K562 treated with DMSO at 1 percent for 48 hours (cell line): ENCODE measurements around the gene EPO. TPM values are rescaled to one million over a fixed set of nuclear protein-coding genes. Genes with fewer than 3 reads are reported as not detected.

Experiments
- total RNA-seq: library from RNA; unstranded; fragments of 300-600 nt; gene quantifications from 2 replicates; pipeline ENCODE4 v1.2.3, GENCODE V29; 2022; ENCODE audit warnings: low replicate concordance; ENCODE audit errors: extremely low read depth

Gene EPO
- total RNA-seq = not detected in 2 replicates

GRCh38 chr7:100720279-100720670 lies at the start of gene EPO:
EPO (plus strand) TSS chr7:100720468; CDS start chr7:100720981, 513 bp downstream.

DNA sequence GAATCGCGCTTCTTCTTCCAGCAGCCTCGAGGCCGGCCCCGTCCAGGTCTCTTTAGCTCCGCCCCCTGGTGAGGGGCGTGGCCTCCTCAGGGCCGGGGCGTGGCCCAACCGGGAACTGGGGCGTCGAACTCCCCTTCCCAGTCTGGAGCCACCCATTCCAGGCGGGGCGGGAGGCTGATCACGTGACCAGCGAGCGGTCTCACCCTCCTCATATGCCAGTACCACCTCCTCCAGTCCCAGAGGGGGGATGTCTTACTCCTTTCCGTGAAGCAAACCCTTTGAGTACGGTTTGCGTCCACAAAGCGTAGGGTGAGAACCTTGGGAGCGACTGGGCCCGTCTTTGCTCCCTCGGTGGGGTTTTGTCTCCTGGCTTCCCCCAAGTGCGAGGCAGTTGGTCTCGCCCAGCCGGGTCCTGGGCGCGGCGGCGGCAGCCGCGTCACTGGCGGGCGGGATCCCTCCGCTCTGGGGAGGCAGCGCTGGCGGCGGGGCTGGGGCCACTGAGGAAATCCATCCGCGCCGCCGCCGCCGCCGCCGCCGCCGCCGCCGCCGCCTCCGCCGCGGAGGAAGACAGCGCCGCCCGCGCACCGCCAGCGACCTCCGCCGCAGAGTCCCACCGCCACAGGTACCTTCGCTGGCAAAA lies 46.8 kb upstream of the EPO start, which contains the start of gene GNB2:
TSS of gene GNB2 (plus strand) at position 439 of the 640 bp plus-strand sequence. CDS start 2,526 bp downstream, outside the sequence.

GRCh38 chr7:100694098-100694745 lies 26.0 kb upstream of the EPO start, which contains the start of gene GIGYF1:
GIGYF1 (minus strand) TSS chr7:100694250; CDS start chr7:100688238, 6,012 bp downstream.

DNA sequence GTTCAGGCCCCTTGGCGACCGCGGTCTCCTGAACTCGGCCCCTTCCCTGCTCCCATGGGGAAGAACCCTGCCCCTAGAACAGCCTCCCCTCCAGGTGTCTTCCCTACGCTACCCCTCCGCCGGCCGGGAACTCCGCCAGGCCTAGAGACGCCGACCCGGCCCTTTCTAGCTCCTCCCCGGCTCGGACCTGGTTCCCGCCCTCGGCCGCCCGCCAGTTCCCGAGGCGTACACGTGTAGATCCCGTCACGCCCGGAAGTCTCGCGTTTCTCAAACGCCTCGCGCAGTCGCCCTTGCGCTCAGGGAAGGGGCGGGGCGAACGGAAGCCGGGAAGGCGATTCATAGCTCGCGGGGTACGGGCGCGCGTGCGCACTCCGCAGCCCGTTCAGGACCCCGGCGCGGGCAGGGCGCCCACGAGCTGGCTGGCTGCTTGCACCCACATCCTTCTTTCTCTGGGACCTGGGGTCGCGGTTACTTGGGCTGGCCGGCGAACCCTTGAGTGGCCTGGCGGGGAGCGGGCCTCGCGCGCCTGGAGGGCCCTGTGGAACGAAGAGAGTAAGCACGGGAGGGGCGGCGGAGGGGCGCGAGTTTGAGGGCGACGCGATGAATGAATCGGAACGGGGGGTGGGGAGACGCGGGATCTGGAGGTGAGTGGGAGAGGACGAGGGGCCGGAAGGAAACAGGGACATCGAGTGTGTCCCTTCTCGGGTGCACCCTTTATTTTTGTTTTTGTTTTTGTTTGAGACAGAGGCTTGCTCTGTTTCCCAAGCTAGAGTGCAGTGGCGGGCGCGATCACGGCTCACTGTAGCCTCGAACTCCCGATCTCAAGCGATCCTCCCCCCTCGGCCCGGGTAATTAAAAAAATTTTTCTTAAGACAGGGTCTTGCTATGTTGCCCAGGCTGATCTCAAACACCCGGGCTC lies 14.3 kb upstream of the EPO start, which contains the start of gene POP7:
TSS of gene POP7 (plus strand) at position 369 of the 919 bp plus-strand sequence. CDS start 710 bp downstream, outside the sequence.

Other genes starting within 250 kb of the EPO start
- 576 TPM in 1 of 2 replicates, not detected in the other for gene TSC22D4, start 241.3 kb upstream of the EPO start, total RNA-seq
- gene NYAP1, start 236.5 kb upstream of the EPO start, total RNA-seq = not detected in 2 replicates
- gene AGFG2, start 181.3 kb upstream of the EPO start, total RNA-seq = not detected in 2 replicates
- gene SAP25, start 146.6 kb upstream of the EPO start, total RNA-seq = not detected in 2 replicates
- not detected in 2 replicates for gene LRCH4, start 134.3 kb upstream of the EPO start, total RNA-seq
- gene FBXO24, start 134.1 kb upstream of the EPO start, total RNA-seq = not detected in 2 replicates
- not detected in 2 replicates for gene PCOLCE, start 118.1 kb upstream of the EPO start, total RNA-seq
- gene MOSPD3, start 107.9 kb upstream of the EPO start, total RNA-seq = not detected in 2 replicates
- not detected in 2 replicates for gene TFR2, start 78.9 kb upstream of the EPO start, total RNA-seq
- not detected in 2 replicates for gene ACTL6B, start 64.0 kb upstream of the EPO start, total RNA-seq
- 1,248 TPM in 1 of 2 replicates, not detected in the other for gene GNB2, start 46.7 kb upstream of the EPO start, total RNA-seq
- gene GIGYF1, start 26.2 kb upstream of the EPO start, total RNA-seq = not detected in 2 replicates
- not detected in 2 replicates for gene POP7, start 14.3 kb upstream of the EPO start, total RNA-seq
- not detected in 2 replicates for gene ZAN, start 13.1 kb downstream of the EPO start, total RNA-seq
- gene EPHB4, start 107.1 kb downstream of the EPO start, total RNA-seq = not detected in 2 replicates
- not detected in 2 replicates for gene SLC12A9, start 132.2 kb downstream of the EPO start, total RNA-seq
- not detected in 2 replicates for gene TRIP6, start 146.9 kb downstream of the EPO start, total RNA-seq
- gene SRRT, start 154.6 kb downstream of the EPO start, total RNA-seq = not detected in 2 replicates
- gene UFSP1, start 169.2 kb downstream of the EPO start, total RNA-seq = not detected in 2 replicates
- gene ACHE, start 175.4 kb downstream of the EPO start, total RNA-seq = not detected in 2 replicates
- not detected in 2 replicates for gene MUC3A, start 229.1 kb downstream of the EPO start, total RNA-seq
- gene MUC12, start 249.1 kb downstream of the EPO start, total RNA-seq = not detected in 2 replicates